DND-41 (cell line): ENCODE data around the gene CTDP1.

Source experiments
- ATAC-seq: fragments of 200-7000 bp; cut with Tn5 transposase; 3 replicates; pipeline ENCODE4 v1.9.1; 2021; ENCODE audit warnings: low read depth; ENCODE audit not compliant: insufficient read depth
- DNase-seq: peaks from one replicate; pipeline ENCODE4 v3.0.0-alpha.2; 2020
- H2AFZ ChIP-seq: 2 replicates; pipeline ENCODE4 v1.6.0; 2012; ENCODE audit warnings: low read depth, low read length
- H3K27ac ChIP-seq: 2 replicates; pipeline ENCODE4 v1.5.1; 2012; ENCODE audit warnings: low read length, inconsistent platforms
- H3K27me3 ChIP-seq: fragments of 200-600 bp; sonication (generic); 2 replicates; pipeline ENCODE4 v1.6.0; 2012; ENCODE audit warnings: low read length, mild to moderate bottlenecking, inconsistent platforms; ENCODE audit not compliant: insufficient read depth, poor library complexity
- H3K36me3 ChIP-seq: 2 replicates; pipeline ENCODE4 v1.5.1; 2012; ENCODE audit warnings: low read length, inconsistent platforms; ENCODE audit not compliant: insufficient read depth
- H3K4me1 ChIP-seq: 2 replicates; pipeline ENCODE4 v1.5.1; 2012; ENCODE audit warnings: mild to moderate bottlenecking, low read length; ENCODE audit not compliant: insufficient read depth
- H3K4me2 ChIP-seq: 2 replicates; pipeline ENCODE4 v1.6.0; 2012; ENCODE audit warnings: mild to moderate bottlenecking, moderate library complexity, low read length, inconsistent platforms; ENCODE audit not compliant: insufficient read depth
- H3K4me3 ChIP-seq, 2 experiments: fragments of 200-600 bp in 1 of 2; shearing (Covaris generic) in 1 of 2; 2 replicates each; pipeline ENCODE4 v1.5.1; 2012 to 2016; ENCODE audit warnings: inconsistent platforms in 2 of 2, low read length in 2 of 2, mild to moderate bottlenecking in 2 of 2, low read depth in 1 of 2, moderate library complexity in 1 of 2
- H3K79me2 ChIP-seq: 2 replicates; pipeline ENCODE4 v1.6.0; 2012; ENCODE audit warnings: low read length, inconsistent platforms; ENCODE audit not compliant: insufficient read depth
- H3K9ac ChIP-seq: 2 replicates; pipeline ENCODE4 v1.6.0; 2012; ENCODE audit warnings: low read depth, mild to moderate bottlenecking, inconsistent platforms, low read length, moderate library complexity
- H3K9me3 ChIP-seq: 2 replicates; pipeline ENCODE4 v1.5.1; 2012; ENCODE audit warnings: low read length, moderate library complexity, mild to moderate bottlenecking, inconsistent platforms; ENCODE audit not compliant: insufficient read depth, severe bottlenecking
- H4K20me1 ChIP-seq: 2 replicates; pipeline ENCODE4 v1.6.0; 2012; ENCODE audit warnings: low read length; ENCODE audit not compliant: insufficient read depth
- CTCF ChIP-seq: IDR thresholded peaks from 2 replicates; pipeline ENCODE4 v1.5.1; 2012; ENCODE audit warnings: borderline replicate concordance, low read length, moderate library complexity, mild to moderate bottlenecking; ENCODE audit not compliant: poor library complexity, severe bottlenecking; ENCODE audit errors: extremely low read depth
- EZH2 ChIP-seq: IDR thresholded peaks from 3 replicates; pipeline ENCODE4 v1.6.1; 2012; ENCODE audit warnings: borderline replicate concordance, low read depth, mild to moderate bottlenecking, moderate library complexity, low read length, inconsistent platforms; ENCODE audit not compliant: severe bottlenecking

The CTDP1 gene

DNA sequence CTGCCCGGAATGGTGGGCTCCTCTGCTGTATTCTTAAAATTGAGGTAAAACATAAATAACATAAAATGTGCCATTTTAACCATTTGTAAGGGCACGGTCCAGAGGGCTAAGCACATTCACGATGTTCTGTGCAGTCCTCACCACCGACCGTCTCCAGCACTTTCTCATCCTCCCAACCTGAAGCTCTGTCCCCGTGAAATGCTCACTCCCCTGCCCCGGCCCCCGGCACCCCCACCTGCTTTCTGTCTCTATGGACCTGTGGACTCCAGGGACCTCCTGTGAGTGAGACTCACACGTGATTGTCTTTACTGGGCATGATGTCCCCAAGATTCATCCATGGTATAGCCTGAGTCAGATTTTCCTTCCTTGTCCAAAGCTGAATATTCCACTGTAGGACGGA, 38.7 kb upstream of the CTDP1 start:
- H3K79me2 ChIP-seq, result no peaks in the 10 kb centered on the region
- H3K4me1 ChIP-seq, result peaks cover 33% of the 10 kb centered on the region
- H3K36me3 ChIP-seq, result no peaks in the 10 kb centered on the region
- no peak overlapping the region for H2AFZ ChIP-seq
- no peaks in the 10 kb centered on the region for H3K27me3 ChIP-seq
- H4K20me1 ChIP-seq, result no peaks in the 10 kb centered on the region
- TF ChIP-seq CTCF (no peak), EZH2 (no peak)
- no peak overlapping the region for H3K4me3 ChIP-seq
- no peak for DNase-seq
- H3K9ac ChIP-seq, result no peak overlapping the region
- ATAC-seq, result no peak
- H3K9me3 ChIP-seq, result no peaks in the 10 kb centered on the region
- H3K4me2 ChIP-seq, result no peak overlapping the region
- no peak overlapping the region for H3K27ac ChIP-seq

DNA sequence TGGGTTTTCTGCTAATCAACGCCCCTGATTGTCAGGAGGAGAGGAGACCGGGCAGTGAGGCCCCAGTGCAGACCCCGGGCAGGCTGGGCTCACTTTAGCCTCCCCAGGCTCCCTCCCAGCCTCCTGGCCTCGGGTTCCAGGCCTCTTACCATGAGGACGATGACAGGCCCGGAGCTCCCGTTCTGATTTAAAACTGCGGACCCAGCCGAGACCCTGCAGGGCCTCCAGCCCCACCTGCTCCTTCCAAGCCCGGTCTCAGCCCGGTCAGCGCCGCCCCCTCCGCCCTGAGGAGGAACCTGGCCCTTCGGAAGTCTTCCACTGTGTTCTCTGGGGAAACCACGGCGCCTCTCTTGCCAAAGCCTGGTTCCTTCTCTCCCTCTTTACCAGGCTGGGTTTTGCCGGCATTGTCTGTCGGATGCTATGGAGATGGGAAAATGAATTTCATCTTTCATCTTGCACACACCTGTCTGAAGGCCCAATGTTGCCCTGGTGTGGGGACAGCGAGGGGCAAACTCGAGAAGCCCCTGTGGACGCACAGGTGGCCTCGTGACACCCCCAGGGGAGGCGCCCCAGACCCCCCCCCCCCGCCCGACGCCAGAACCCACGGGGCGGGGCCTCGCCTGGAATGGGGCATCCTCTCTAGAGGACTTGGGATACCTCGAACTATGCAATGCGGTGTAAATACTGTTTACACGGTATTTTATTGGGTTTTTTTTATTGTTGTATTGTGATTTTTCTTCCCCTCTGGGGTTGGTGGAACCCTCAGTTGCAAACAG, 37.7 kb upstream of the CTDP1 start:
- no peaks in the 10 kb centered on the region for H3K36me3 ChIP-seq
- ATAC-seq (no peak), DNase-seq (no peak)
- no peaks in the 10 kb centered on the region for H3K27me3 ChIP-seq
- no peaks in the 10 kb centered on the region for H4K20me1 ChIP-seq
- no peak overlapping the region for H2AFZ ChIP-seq
- H3K27ac ChIP-seq, result no peak overlapping the region
- H3K4me3 ChIP-seq, result no peak overlapping the region
- peaks cover 37% of the 10 kb centered on the region for H3K4me1 ChIP-seq
- no peaks in the 10 kb centered on the region for H3K9me3 ChIP-seq
- no peak overlapping the region for H3K4me2 ChIP-seq
- H3K9ac ChIP-seq, result no peak overlapping the region
- no peaks in the 10 kb centered on the region for H3K79me2 ChIP-seq
- TF ChIP-seq CTCF (no peak), EZH2 (no peak)

DNA sequence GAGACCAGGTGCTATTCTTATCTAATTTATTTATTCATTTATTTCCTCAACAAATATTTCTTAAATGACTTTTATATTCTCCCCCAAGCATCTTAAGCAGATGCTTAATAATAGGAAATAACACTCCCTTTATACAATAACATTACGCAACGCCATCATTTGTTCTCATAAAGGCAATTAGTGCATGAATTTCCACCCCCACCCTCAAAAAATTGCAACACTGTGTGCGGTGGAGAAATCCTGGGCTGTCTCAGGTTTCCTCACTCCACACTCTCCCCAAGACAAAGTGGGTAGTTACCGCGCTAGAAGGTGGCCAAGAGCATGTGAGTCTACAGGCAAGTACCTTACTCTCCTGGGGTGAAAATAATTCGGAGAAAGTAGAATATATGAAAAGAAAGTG, 37.0 kb upstream of the CTDP1 start:
- Histone ChIP-seq H3K36me3 (no peaks in the 10 kb centered on the region), H3K27ac (no peak overlapping the region), H3K79me2 (no peaks in the 10 kb centered on the region), H3K27me3 (no peaks in the 10 kb centered on the region), H3K9me3 (no peaks in the 10 kb centered on the region), H3K4me3 (no peak overlapping the region), H4K20me1 (no peaks in the 10 kb centered on the region), H3K9ac (no peak overlapping the region), H2AFZ (no peak overlapping the region), H3K4me2 (no peak overlapping the region), H3K4me1 (peaks cover 37% of the 10 kb centered on the region)
- no peak for TF ChIP-seq EZH2
- TF ChIP-seq CTCF, result no peak
- DNase-seq (no peak), ATAC-seq (no peak)
